Activated T-cell treated with anti-CD3 and anti-CD28 coated beads, Interleukin-2, amount 50 U/mL, for 24 hours (primary cell): ENCODE results near the gene URGCP.
A peak's percentile ranks its signal among the peaks of the same experiment; 100 is the strongest.
"Not testable (repeated sequence)": the region's sequence is repeated elsewhere in the genome, so short reads cannot be mapped to it uniquely, and the experiment has no call there.

Experiments used
- DNase-seq: peaks from one replicate; pipeline ENCODE4 v3.0.0-alpha.2; 2020
- H3K27ac Mint-ChIP-seq: 2 replicates; pipeline ENCODE4 v1.8.0; 2020; ENCODE audit warnings: mild to moderate bottlenecking, mixed read lengths
- H3K27me3 Mint-ChIP-seq: 2 replicates; pipeline ENCODE4 v1.8.0; 2020; ENCODE audit warnings: mixed read lengths
- H3K36me3 Mint-ChIP-seq: 2 replicates; pipeline ENCODE4 v1.8.0; 2020; ENCODE audit warnings: low read depth, mixed read lengths
- H3K4me1 Mint-ChIP-seq: 2 replicates; pipeline ENCODE4 v1.8.0; 2020; ENCODE audit warnings: low read depth, mixed read lengths
- H3K4me3 Mint-ChIP-seq: 2 replicates; pipeline ENCODE4 v1.8.0; 2020; ENCODE audit warnings: mild to moderate bottlenecking, moderate library complexity, mixed read lengths
- H3K9me3 Mint-ChIP-seq: 2 replicates; pipeline ENCODE4 v1.8.0; 2020; ENCODE audit warnings: mixed read lengths

The URGCP gene

DNA sequence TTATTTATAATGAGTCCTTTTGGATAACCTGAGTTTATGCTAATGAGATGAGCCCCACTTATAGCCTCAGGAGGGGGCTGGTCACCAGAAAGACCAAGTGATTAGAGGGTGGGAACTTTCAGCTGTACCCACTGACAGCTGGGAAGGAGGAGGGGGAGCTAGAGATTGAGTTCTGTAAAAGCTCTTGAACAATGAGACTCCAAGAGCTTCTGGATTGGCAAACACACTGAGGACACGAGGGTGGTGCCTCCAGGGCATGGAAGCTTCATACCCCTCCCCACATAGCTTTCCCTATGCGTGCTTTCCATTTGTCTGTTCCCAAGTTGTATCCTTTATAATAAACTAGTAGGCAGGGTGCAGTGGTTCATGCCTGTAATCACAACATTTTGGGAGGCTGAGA, 57.3 kb downstream of the URGCP start:
- Mint-ChIP-seq H3K27ac (no peak overlapping the region), H3K4me1 (no peaks in the 10 kb centered on the region)

DNA sequence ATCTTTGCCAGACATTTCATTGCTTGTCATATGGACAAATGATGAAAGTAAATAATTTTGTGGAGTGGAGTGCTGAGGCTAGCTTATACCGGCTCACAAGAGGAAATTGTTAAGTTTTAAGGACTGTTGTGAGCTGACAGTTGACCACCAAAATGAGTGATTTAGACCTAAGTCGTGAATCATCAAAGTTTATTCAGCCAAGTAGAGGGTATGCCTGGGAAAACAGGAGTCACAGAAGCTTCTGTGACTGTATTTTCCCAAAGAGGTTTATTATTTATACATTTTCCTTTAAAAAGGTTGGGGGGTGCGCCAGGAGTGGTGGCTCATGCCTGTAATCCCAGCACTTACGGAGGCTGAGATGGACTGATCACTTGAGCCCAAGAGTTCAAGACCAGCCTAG, 58.9 kb downstream of the URGCP start:
- no peak overlapping the region for H3K27ac Mint-ChIP-seq
- no peaks in the 10 kb centered on the region for H3K9me3 Mint-ChIP-seq
- H3K4me3 Mint-ChIP-seq: no peak overlapping the region
- no peaks in the 10 kb centered on the region for H3K4me1 Mint-ChIP-seq
- no peak for DNase-seq
- no peaks in the 10 kb centered on the region for H3K36me3 Mint-ChIP-seq
- H3K27me3 Mint-ChIP-seq: peaks cover 7% of the 10 kb centered on the region

More for the DNA sequence above, 57.3 kb downstream of the URGCP start:
- no peaks in the 10 kb centered on the region for H3K9me3 Mint-ChIP-seq
- peaks cover 7% of the 10 kb centered on the region for H3K27me3 Mint-ChIP-seq
- DNase-seq: no peak
- H3K36me3 Mint-ChIP-seq: no peaks in the 10 kb centered on the region
- no peak overlapping the region for H3K4me3 Mint-ChIP-seq

DNA sequence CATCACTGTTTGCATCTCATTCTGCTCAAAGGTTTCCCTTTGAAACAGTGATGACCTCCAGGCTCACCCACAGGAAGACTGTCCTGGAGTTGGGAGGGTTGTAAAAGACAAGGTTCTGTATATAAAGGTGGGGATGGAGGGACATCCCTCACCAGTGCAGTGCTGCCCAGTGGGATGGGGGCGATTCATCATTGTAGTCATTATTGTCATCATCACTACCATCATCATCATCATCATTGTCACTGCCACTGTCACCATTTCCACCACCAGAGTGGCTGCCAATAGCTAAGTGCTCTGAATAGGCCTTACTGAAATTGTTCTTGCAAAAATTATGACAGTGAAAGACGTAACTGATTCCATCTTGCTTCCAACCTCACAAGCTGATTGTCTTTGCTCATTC, 61.7 kb downstream of the URGCP start:
- no peaks in the 10 kb centered on the region for H3K9me3 Mint-ChIP-seq
- no peak overlapping the region for H3K4me3 Mint-ChIP-seq
- H3K27me3 Mint-ChIP-seq: peaks cover 7% of the 10 kb centered on the region
- no peaks in the 10 kb centered on the region for H3K4me1 Mint-ChIP-seq
- DNase-seq: no peak
- no peaks in the 10 kb centered on the region for H3K36me3 Mint-ChIP-seq
- H3K27ac Mint-ChIP-seq: no peak overlapping the region

- no peaks in the 10 kb centered on the region for H3K9me3 Mint-ChIP-seq
- H3K4me1 Mint-ChIP-seq: no peaks in the 10 kb centered on the region
- peaks cover 7% of the 10 kb centered on the region for H3K27me3 Mint-ChIP-seq
- H3K4me3 Mint-ChIP-seq: no peak overlapping the region
- no peaks in the 10 kb centered on the region for H3K36me3 Mint-ChIP-seq
- no peak overlapping the region for H3K27ac Mint-ChIP-seq
- no peak for DNase-seq
These were observed 62.1 kb downstream of the URGCP start for GRCh38 chr7:43844257-43844656.

DNA sequence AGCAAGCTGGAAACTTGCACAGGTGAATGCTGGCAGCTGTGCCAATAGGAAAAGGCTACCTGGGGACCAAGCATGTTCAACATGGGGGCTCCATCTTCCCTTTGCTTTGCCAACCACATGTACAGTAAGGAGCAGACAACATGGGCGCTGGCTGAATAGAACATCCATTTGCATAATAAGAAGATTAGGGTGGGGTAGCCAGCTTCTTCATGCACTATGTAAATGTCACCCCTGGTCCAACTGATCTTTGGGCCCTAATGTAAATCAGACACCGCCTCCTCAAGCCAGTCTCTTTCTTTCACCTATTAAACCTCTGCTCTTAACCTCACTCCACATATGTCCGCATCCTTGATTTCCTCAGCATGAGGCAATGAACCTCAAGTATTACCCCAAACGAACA, 63.1 kb downstream of the URGCP start:
- Mint-ChIP-seq H3K9me3 (no peaks in the 10 kb centered on the region), H3K4me1 (peaks cover 8% of the 10 kb centered on the region), H3K27ac (no peak overlapping the region), H3K4me3 (no peak overlapping the region), H3K36me3 (no peaks in the 10 kb centered on the region), H3K27me3 (peaks cover 7% of the 10 kb centered on the region)
- no peak for DNase-seq

DNA sequence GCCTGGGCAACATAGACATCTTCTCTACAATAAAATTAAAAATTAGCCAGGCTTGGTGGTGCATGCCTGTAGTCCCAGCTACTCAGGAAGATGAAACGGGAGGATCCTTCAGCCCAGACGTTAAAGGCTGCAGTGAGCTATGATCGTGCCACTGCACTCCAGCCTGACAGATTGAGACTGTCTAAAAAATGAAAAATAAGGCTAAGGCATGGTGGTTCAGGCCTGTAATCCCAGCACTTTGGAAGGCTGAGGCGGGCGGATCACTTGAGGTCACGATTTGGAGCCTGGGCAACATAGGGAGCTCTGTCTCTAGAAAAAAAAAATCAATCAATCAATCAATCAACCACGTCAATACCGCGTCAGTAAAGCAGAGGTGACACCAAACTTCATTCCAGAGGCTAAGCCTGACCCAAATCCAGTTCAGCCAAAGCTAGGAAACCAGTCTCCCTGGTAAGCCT, 68.2 kb downstream of the URGCP start:
- Mint-ChIP-seq H3K36me3 (peaks cover 7% of the 10 kb centered on the region), H3K27me3 (no peaks in the 10 kb centered on the region), H3K27ac (peak overlapping the region; percentile 69), H3K9me3 (peaks cover 6% of the 10 kb centered on the region), H3K4me1 (peaks cover 26% of the 10 kb centered on the region), H3K4me3 (no peak overlapping the region)
- DNase-seq: no peak

DNA sequence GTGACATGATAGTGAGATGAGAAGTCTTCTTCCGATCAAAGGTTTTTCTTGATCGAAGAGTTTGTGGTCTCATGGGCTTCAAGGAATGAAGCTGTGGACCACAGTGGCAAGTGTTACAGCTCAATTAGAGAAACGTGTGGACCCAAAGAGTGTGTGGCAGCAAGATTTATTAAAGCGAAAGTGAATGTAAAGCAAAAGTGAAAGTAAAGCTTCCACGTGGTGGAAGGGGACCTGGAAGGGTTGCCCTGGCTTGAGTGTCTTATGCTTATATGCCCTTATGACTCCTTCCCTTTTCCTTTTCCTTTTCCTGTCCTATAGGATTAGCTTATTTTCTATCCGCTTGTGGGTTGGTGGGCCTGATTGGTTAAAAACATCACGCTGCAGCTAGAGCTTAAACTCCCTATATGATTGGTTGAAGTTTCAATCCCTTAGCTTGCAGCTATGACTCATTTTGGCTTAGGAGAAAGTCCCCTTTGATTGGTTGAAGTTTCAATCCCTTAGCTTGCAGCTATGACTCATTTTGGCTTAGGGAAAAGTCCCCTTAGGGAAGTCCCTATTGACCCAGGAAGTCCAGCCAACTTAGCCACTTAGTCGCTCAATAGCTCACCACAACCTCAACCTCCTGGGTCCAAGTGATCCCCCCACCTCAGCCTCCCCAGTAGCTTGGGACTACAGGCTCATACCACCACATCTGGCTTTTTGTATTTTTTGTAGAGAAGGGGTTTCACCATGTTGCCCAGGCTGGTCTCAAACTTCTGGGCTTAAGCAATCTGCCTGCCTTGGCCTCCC, 71.7 kb downstream of the URGCP start:
- Mint-ChIP-seq H3K27me3 (no peaks in the 10 kb centered on the region), H3K27ac (peak overlapping the region; percentile 95), H3K9me3 (peaks cover 6% of the 10 kb centered on the region), H3K4me1 (peaks cover 33% of the 10 kb centered on the region), H3K36me3 (peaks cover 7% of the 10 kb centered on the region), H3K4me3 (peak overlapping the region; percentile 67)
- DNase-seq: peak; percentile 69

DNA sequence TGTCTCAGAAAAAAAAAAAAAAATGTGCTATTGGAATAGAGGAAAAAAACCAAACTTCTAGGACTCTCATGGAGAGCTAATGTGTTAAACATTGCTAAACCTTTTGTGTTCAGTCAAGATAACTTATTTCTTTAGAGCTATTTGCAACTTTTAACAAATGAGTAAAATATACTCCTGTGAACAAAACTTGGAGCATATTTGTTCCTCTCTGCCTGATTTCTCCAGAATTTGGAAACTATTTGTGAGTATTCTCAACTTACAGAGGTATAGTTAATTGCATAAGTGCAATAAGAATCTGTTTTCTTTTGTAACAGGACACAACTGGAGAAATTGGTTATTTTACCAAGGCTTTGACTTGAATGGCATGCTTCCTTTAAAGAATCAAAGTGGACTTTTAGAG, 75.5 kb downstream of the URGCP start:
- H3K36me3 Mint-ChIP-seq, DNase-seq, H3K27ac Mint-ChIP-seq, H3K4me3 Mint-ChIP-seq, H3K9me3 Mint-ChIP-seq: not testable (repeated sequence)
- Mint-ChIP-seq H3K4me1 (peaks cover 25% of the 10 kb centered on the region), H3K27me3 (peaks cover 27% of the 10 kb centered on the region)
